ENCODE results near the gene RPS15. TPM values are rescaled to one million over a fixed set of nuclear protein-coding genes. Genes with fewer than 3 reads are reported as not detected.
"Not testable (repeated sequence)": the region's sequence is repeated elsewhere in the genome, so short reads cannot be mapped to it uniquely, and the experiment has no call there.

The RPS15 gene
- total RNA-seq, 2 experiments from 2014 or later, result 1,642 to 1,717 TPM

- intact Hi-C loops (cut with micrococcal nuclease), result loop anchor here (5.0 kb wide), 1 partner anchor 35 kb away; the partner anchor contains the start of gene RPS15
Measured at GRCh38 chr19:1472231-1473084, 34.3 kb downstream of the RPS15 start.

GRCh38 chr19:1473085-1473851, 35.1 kb downstream of the RPS15 start:
- no peak for DNase-seq
- Mint-ChIP-seq H3K36me3 (peaks cover 2% of the 10 kb centered on the region), H3K4me3 (no peak overlapping the region), H3K4me1 (ENCODE audit: low read depth) (peaks cover 14% of the 10 kb centered on the region), H3K27ac (no peak overlapping the region), H3K9me3 (no peaks in the 10 kb centered on the region), H3K27me3 (peaks cover 3% of the 10 kb centered on the region)
- ChIA-PET POLR2A (interaction anchor here (2.2 kb wide), 1 partner anchor 18 kb away, joined by 7 read pairs; no protein-coding TSS in a partner anchor), CTCF (no interaction called here)
- intact Hi-C loops (cut with micrococcal nuclease), result loop anchor here (5.0 kb wide), 1 partner anchor 36 kb away; the partner anchor contains the start of gene RPS15

More at GRCh38 chr19:1472231-1473084, 34.3 kb downstream of the RPS15 start:
- no peak overlapping the region for H3K27ac Mint-ChIP-seq
- H3K36me3 Mint-ChIP-seq, result peaks cover 2% of the 10 kb centered on the region
- no peaks in the 10 kb centered on the region for H3K9me3 Mint-ChIP-seq
- ChIA-PET CTCF (interaction anchor here (1.1 to 1.4 kb wide), 2 partner anchors 18 to 27 kb away, joined by 3 to 5 read pairs; no protein-coding TSS in a partner anchor), POLR2A (interaction anchor here (2.2 kb wide), 1 partner anchor 17 kb away, joined by 7 read pairs; no protein-coding TSS in a partner anchor)
- no peak overlapping the region for H3K4me3 Mint-ChIP-seq
- H3K27me3 Mint-ChIP-seq, result peaks cover 3% of the 10 kb centered on the region
- DNase-seq, result no peak
- peaks cover 13% of the 10 kb centered on the region for H3K4me1 Mint-ChIP-seq (ENCODE audit: low read depth)

GRCh38 chr19:1474011-1474764, 36.0 kb downstream of the RPS15 start:
- intact Hi-C loops (cut with micrococcal nuclease), result loop anchor here (5.0 kb wide), 1 partner anchor 37 kb away; the partner anchor contains the start of gene RPS15

GRCh38 chr19:1474765-1475351, 36.7 kb downstream of the RPS15 start:
- Mint-ChIP-seq H3K36me3 (peaks cover 3% of the 10 kb centered on the region), H3K27ac (no peak overlapping the region), H3K27me3 (peaks cover 3% of the 10 kb centered on the region)

More at GRCh38 chr19:1474011-1474764, 36.0 kb downstream of the RPS15 start:
- Mint-ChIP-seq H3K27ac (no peak overlapping the region), H3K9me3 (no peaks in the 10 kb centered on the region), H3K36me3 (peaks cover 3% of the 10 kb centered on the region), H3K27me3 (peaks cover 3% of the 10 kb centered on the region), H3K4me3 (no peak overlapping the region), H3K4me1 (ENCODE audit: low read depth) (peaks cover 17% of the 10 kb centered on the region)
- CTCF ChIA-PET, result interaction anchor here (2.2 kb wide), 1 partner anchor 8 kb away, joined by 6 read pairs; no protein-coding TSS in a partner anchor
- POLR2A ChIA-PET, result interaction anchor here (1.5 kb wide), 1 partner anchor 8 kb away, joined by 3 read pairs; no protein-coding TSS in a partner anchor
- DNase-seq, result no peak

GRCh38 chr19:1475751-1476437, 37.7 kb downstream of the RPS15 start:
- peaks cover 3% of the 10 kb centered on the region for H3K36me3 Mint-ChIP-seq
- H3K4me3 Mint-ChIP-seq, result no peak overlapping the region
- H3K27ac Mint-ChIP-seq, result no peak overlapping the region
- intact Hi-C loops (cut with micrococcal nuclease), result loop anchor here (5.0 kb wide), 1 partner anchor 36 kb away; the partner anchor contains the start of gene ADAMTSL5
- no peak for DNase-seq
- POLR2A ChIA-PET, result interaction anchor here (1.5 kb wide), 1 partner anchor 9 kb away, joined by 3 read pairs; no protein-coding TSS in a partner anchor
- no peaks in the 10 kb centered on the region for H3K9me3 Mint-ChIP-seq
- H3K27me3 Mint-ChIP-seq, result no peaks in the 10 kb centered on the region
- CTCF ChIA-PET, result interaction anchor here (2.2 kb wide), 1 partner anchor 10 kb away, joined by 6 read pairs; no protein-coding TSS in a partner anchor
- peaks cover 15% of the 10 kb centered on the region for H3K4me1 Mint-ChIP-seq (ENCODE audit: low read depth)

More at GRCh38 chr19:1474765-1475351, 36.7 kb downstream of the RPS15 start:
- ChIA-PET CTCF (interaction anchor here (2.2 kb wide), 1 partner anchor 9 kb away, joined by 6 read pairs; no protein-coding TSS in a partner anchor), POLR2A (interaction anchor here (1.5 kb wide), 1 partner anchor 8 kb away, joined by 3 read pairs; no protein-coding TSS in a partner anchor)
- DNase-seq, result no peak
- no peak overlapping the region for H3K4me3 Mint-ChIP-seq
- intact Hi-C loops (cut with micrococcal nuclease), result loop anchor here (5.0 kb wide), 2 partner anchors 37 to 38 kb away; partner anchors contain the start of genes ADAMTSL5 and RPS15
- peaks cover 18% of the 10 kb centered on the region for H3K4me1 Mint-ChIP-seq (ENCODE audit: low read depth)
- H3K9me3 Mint-ChIP-seq, result no peaks in the 10 kb centered on the region

GRCh38 chr19:1477056-1477455, 38.9 kb downstream of the RPS15 start:
- POLR2A ChIA-PET, H3K27ac Mint-ChIP-seq, H3K27me3 Mint-ChIP-seq, H3K36me3 Mint-ChIP-seq, DNase-seq, H3K9me3 Mint-ChIP-seq: not testable (repeated sequence)
- CTCF ChIA-PET, result interaction anchor here (1.0 kb wide), 2 partner anchors 11 to 32 kb away, joined by 3 read pairs; no protein-coding TSS in a partner anchor
- Mint-ChIP-seq H3K4me3 (peak overlapping the region; percentile 49), H3K4me1 (ENCODE audit: low read depth) (peaks cover 11% of the 10 kb centered on the region)
- intact Hi-C loops (cut with micrococcal nuclease), result loop anchor here (5.0 kb wide), 1 partner anchor 35 kb away; the partner anchor contains the start of gene ADAMTSL5

- Mint-ChIP-seq H3K4me3 (peak within 1 kb of the TSS; percentile 97), H3K4me1 (ENCODE audit: low read depth) (peaks cover 9% of the 10 kb centered on the region), H3K27me3 (no peaks in the 10 kb centered on the region), H3K27ac (peak within 1 kb of the TSS; percentile 91), H3K36me3 (peaks cover 3% of the 10 kb centered on the region), H3K9me3 (no peaks in the 10 kb centered on the region)
- DNase-seq, result peak; percentile 96
- intact Hi-C loops (cut with micrococcal nuclease), result loop anchor here (1.0 to 5.0 kb wide), 3 partner anchors 11 to 96 kb away; partner anchors contain the start of genes ADAMTSL5, NDUFS7 and PCSK4
- POLR2A ChIA-PET, result no interaction called here
- CTCF ChIA-PET, result no interaction called here
Measured at GRCh38 chr19:1478934-1479707, 40.9 kb downstream of the RPS15 start, which contains the start of gene C19orf25. C19orf25 (minus strand) TSS chr19:1479215; CDS start chr19:1478903, 312 bp downstream.

GRCh38 chr19:1481224-1481892, 43.2 kb downstream of the RPS15 start:
- H3K27me3 Mint-ChIP-seq, result no peaks in the 10 kb centered on the region
- peaks cover 9% of the 10 kb centered on the region for H3K4me1 Mint-ChIP-seq (ENCODE audit: low read depth)
- no peaks in the 10 kb centered on the region for H3K9me3 Mint-ChIP-seq
- intact Hi-C loops (cut with micrococcal nuclease), result no loop called here
- no peak for DNase-seq
- POLR2A ChIA-PET, result no interaction called here
- no peak overlapping the region for H3K27ac Mint-ChIP-seq
- CTCF ChIA-PET, result no interaction called here
- H3K4me3 Mint-ChIP-seq, result no peak overlapping the region
- H3K36me3 Mint-ChIP-seq, result peaks cover 2% of the 10 kb centered on the region

- intact Hi-C loops (cut with micrococcal nuclease), result no loop called here
- ChIA-PET CTCF (no interaction called here), POLR2A (no interaction called here)
Measured at GRCh38 chr19:1481893-1482360, 43.7 kb downstream of the RPS15 start.

More at GRCh38 chr19:1481893-1482360, 43.7 kb downstream of the RPS15 start:
- Mint-ChIP-seq H3K36me3 (peaks cover 2% of the 10 kb centered on the region), H3K27me3 (no peaks in the 10 kb centered on the region), H3K27ac (no peak overlapping the region), H3K4me3 (no peak overlapping the region), H3K9me3 (no peaks in the 10 kb centered on the region), H3K4me1 (ENCODE audit: low read depth) (peaks cover 9% of the 10 kb centered on the region)
- DNase-seq, result no peak
